Suprapubic skin (tissue), 4 donors: ENCODE results near the gene HAPLN2. TPM values are rescaled to one million over a fixed set of nuclear protein-coding genes. Genes with fewer than 3 reads are reported as not detected.

Experiments used
- DNase-seq, 2 donors: peaks; one replicate each; pipeline ENCODE4 v3.0.0-alpha.2; 2019; ENCODE audit warnings: low spot score in 2 of 2
- H3K27ac ChIP-seq: fragments of 200-600 bp; sonication (generic); one replicate; pipeline ENCODE4 v1.5.1; 2019
- H3K27me3 ChIP-seq: fragments of 200-600 bp; sonication (generic); one replicate; pipeline ENCODE4 v1.5.1; 2019
- H3K36me3 ChIP-seq: fragments of 200-600 bp; sonication (generic); one replicate; pipeline ENCODE4 v1.5.1; 2019
- H3K4me1 ChIP-seq: fragments of 200-600 bp; sonication (generic); one replicate; pipeline ENCODE4 v1.5.1; 2019
- H3K4me3 ChIP-seq: fragments of 200-600 bp; sonication (generic); one replicate; pipeline ENCODE4 v1.5.1; 2019; ENCODE audit warnings: mild to moderate bottlenecking
- H3K9me3 ChIP-seq: fragments of 200-600 bp; sonication (generic); one replicate; pipeline ENCODE4 v1.5.1; 2019
- EP300 ChIP-seq: sonication (generic); formaldehyde crosslinking; IDR thresholded peaks from one replicate; pipeline ENCODE4 v1.6.1; 2017; ENCODE audit warnings: antibody characterized with exemption
- POLR2A ChIP-seq, 2 donors: fragments of 450-650 bp; IDR thresholded peaks; one replicate each; pipeline ENCODE4 v1.6.1; 2017; ENCODE audit warnings: antibody characterized with exemption in 2 of 2, mild to moderate bottlenecking in 2 of 2, moderate library complexity in 2 of 2
- POLR2AphosphoS5 ChIP-seq, 3 donors: sonication (generic); formaldehyde crosslinking; IDR thresholded peaks; one replicate each; pipeline ENCODE4 v1.6.1; 2017; ENCODE audit warnings: antibody characterized with exemption in 3 of 3
- WGBS: methylation state at CpG from one replicate; pipeline ENCODE4 v1.1.5; 2018; 5-methylcytosine and 5-hydroxymethylcytosine counted together
- total RNA-seq, 4 donors: library from RNA; depleted of rRNA; stranded (reverse); fragments of >200 nt; gene quantifications; one replicate each; pipeline ENCODE4 v1.1.0, GENCODE V29; 2016
- TF ChIP-seq, protein P1 (sequence below), 2 donors: fragments of 200-600 bp in 1 of 2; fragments of 450-650 bp in 1 of 2; sonication (generic) in 1 of 2; IDR thresholded peaks; one replicate each; pipeline ENCODE4 v1.5.1; 2016 to 2019; ENCODE audit warnings: antibody characterized with exemption in 2 of 2, mild to moderate bottlenecking in 1 of 2, moderate library complexity in 1 of 2

The HAPLN2 gene
- total RNA-seq, 4 donors from 2014 or later: 1.0 to 2.9 TPM; not detected in 2

DNA sequence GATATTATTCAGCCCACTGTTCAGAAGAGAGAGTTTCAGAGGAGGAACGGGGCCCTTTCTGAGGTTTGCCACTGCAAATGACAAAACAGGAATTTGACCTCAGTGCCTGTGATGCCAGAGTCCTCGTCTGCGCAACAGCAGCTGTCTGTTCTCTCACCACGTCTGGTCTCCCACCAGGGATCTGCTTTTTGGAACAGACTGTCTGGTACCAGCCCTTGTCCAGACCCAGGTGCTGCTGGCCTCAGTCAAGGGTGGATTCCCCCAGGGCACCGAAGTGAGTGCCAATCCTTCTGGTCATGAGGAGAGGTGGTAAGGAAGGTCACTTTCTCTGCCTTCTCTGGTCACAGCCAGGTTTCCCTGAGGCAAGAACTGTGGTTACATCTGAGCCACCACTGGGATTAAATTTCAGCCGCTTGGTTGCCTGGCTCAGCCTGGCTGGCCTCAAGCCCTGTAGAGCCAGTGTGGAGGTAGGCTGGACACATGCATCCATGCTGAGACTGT, 20.4 kb downstream of the HAPLN2 start:
- H3K36me3 ChIP-seq: no peaks in the 10 kb centered on the region
- peaks cover 15% of the 10 kb centered on the region for H3K4me1 ChIP-seq
- DNase-seq: no peak
- no peaks in the 10 kb centered on the region for H3K9me3 ChIP-seq
- H3K27ac ChIP-seq: no peak overlapping the region
- no peak overlapping the region for H3K4me3 ChIP-seq
- H3K27me3 ChIP-seq: peaks cover 97% of the 10 kb centered on the region
- WGBS: 62% methylated on average over 4 of the region's 6 CpGs
- no peak for TF ChIP-seq POLR2A (IDR thresholded peaks at IDR 0.05)
- no peak for TF ChIP-seq EP300
- TF ChIP-seq, protein P1, sequence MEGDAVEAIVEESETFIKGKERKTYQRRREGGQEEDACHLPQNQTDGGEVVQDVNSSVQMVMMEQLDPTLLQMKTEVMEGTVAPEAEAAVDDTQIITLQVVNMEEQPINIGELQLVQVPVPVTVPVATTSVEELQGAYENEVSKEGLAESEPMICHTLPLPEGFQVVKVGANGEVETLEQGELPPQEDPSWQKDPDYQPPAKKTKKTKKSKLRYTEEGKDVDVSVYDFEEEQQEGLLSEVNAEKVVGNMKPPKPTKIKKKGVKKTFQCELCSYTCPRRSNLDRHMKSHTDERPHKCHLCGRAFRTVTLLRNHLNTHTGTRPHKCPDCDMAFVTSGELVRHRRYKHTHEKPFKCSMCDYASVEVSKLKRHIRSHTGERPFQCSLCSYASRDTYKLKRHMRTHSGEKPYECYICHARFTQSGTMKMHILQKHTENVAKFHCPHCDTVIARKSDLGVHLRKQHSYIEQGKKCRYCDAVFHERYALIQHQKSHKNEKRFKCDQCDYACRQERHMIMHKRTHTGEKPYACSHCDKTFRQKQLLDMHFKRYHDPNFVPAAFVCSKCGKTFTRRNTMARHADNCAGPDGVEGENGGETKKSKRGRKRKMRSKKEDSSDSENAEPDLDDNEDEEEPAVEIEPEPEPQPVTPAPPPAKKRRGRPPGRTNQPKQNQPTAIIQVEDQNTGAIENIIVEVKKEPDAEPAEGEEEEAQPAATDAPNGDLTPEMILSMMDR (IDR thresholded peaks at IDR 0.05): no peak
- TF ChIP-seq POLR2AphosphoS5 (IDR thresholded peaks at IDR 0.05): no peak

DNA sequence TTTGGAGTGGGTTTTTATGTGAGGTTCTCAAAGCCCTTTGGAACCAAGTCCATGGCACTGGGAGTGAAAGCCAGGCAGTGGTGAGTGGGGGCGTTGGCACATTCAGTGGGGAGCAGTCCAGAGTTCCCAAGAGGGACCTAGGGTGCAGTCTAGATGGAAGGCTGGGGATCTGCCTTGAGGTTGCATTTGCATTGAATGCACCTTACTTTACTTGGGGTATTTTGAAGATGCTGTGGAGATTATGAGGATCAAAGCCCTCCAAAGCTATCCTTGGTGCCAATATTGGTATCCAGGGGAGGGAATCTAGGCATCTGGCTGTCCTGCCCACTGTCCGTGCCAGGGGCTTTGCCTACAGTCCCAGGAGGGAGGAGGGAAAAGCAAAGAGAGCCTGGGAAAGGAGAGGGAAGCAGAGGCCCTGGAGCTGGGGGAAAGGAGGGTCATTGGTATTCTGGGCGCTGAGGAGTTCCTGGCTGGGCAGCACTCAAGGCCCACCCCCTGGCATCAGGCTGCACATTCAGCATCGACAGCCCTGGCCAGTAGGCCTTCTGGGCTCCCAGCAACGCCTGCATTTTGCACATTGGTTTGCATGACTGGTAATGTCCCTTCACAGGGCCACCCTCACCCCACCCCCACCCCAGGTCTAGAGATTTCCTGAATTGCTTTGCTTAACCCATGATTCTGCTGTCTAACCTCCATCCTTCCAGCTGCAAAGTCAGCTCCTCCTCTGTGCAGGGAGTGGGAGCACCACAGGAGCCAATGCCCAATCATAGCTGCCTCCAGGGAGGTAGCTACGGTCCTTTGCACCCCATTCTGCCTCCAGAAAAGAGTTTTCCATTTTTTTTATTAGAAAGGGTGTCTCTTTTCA, 21.9 kb downstream of the HAPLN2 start:
- TF ChIP-seq POLR2AphosphoS5 (IDR thresholded peaks at IDR 0.05) (no peak), EP300 (no peak)
- Histone ChIP-seq H3K9me3 (no peaks in the 10 kb centered on the region), H3K27ac (no peak overlapping the region), H3K27me3 (peaks cover 99% of the 10 kb centered on the region), H3K4me1 (peaks cover 15% of the 10 kb centered on the region), H3K4me3 (peak overlapping the region; percentile 46), H3K36me3 (no peaks in the 10 kb centered on the region)
- 34% methylated on average over 6 of the region's 6 CpGs for WGBS
- no peak for DNase-seq

DNA sequence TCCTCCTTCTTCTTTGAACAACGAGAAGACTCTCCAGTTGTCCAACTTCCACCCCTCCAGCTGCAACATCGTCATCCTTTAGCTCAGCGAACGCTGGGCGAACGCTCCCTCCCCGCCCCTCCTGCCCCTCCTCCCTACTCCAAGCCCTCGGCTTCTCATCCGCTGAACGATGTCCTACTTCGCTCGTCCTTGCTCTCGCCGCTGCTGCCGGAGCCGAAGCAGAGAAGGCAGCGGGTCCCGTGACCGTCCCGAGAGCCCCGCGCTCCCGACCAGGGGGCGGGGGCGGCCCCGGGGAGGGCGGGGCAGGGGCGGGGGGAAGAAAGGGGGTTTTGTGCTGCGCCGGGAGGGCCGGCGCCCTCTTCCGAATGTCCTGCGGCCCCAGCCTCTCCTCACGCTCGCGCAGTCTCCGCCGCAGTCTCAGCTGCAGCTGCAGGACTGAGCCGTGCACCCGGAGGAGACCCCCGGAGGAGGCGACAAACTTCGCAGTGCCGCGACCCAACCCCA, 22.6 kb downstream of the HAPLN2 start, which contains the start of gene BCAN:
Gene BCAN, plus strand, starts transcription at position 357 of the 504 bp plus-strand sequence. CDS start 3,938 bp downstream, outside the sequence.
- DNase-seq: no peak
- H3K36me3 ChIP-seq: no peaks in the 10 kb centered on the region
- TF ChIP-seq POLR2AphosphoS5 (IDR thresholded peaks at IDR 0.05): no peak
- no peak for TF ChIP-seq POLR2A (IDR thresholded peaks at IDR 0.05)
- TF ChIP-seq EP300: no peak
- TF ChIP-seq, protein P1 (IDR thresholded peaks at IDR 0.05): no peak
- H3K4me3 ChIP-seq: peak within 1 kb of the TSS; percentile 46
- peaks cover 15% of the 10 kb centered on the region for H3K4me1 ChIP-seq
- H3K9me3 ChIP-seq: no peaks in the 10 kb centered on the region
- no peak within 1 kb of the TSS for H3K27ac ChIP-seq
- H3K27me3 ChIP-seq: peaks cover 100% of the 10 kb centered on the region
- under 1% methylated on average over 25 of the region's 46 CpGs for WGBS

DNA sequence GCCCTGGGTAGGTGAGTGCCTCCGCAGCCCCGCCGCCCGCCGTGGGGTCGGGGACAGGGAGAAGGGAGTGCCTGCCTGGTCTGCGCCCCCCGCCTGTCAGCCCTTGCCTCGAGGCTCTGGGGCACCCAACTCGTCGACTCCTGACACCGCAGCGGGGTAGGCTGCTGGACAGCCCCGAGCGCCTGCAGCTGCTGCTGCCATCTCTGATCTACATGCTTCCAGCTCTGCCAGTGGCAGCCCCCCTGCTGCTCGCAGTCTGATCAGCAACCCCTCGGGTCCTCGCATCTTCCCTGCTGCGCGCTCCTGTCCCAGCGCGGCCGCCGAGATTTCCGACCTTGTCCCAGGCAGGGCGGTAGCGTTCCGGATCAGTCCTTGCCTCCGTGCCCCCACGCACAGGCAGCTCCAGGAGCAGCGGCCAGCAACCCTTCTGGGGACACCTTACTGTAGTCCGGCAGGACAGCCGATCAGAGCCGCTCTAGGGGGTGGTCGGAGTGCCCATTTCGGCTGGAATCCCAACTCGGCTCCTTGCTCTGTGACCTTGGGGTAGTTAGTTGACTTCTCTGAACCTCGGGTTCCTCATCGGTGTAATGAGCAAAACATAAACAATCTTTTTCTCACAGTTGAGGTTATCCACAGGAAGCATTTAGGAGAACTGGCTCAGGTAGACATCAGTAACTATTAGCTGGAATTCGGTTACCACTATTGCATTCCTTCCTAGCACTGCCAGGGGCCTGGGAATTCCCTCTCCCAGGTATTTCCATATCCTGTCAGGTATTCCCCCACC, 23.2 kb downstream of the HAPLN2 start:
- Histone ChIP-seq H3K9me3 (no peaks in the 10 kb centered on the region), H3K4me3 (peak overlapping the region; percentile 46), H3K36me3 (no peaks in the 10 kb centered on the region), H3K27ac (no peak overlapping the region), H3K4me1 (peaks cover 15% of the 10 kb centered on the region), H3K27me3 (peaks cover 100% of the 10 kb centered on the region)
- no peak for DNase-seq
- TF ChIP-seq, protein P1 (IDR thresholded peaks at IDR 0.05): no peak
- TF ChIP-seq EP300: no peak
- no peak for TF ChIP-seq POLR2A (IDR thresholded peaks at IDR 0.05)
- no peak for TF ChIP-seq POLR2AphosphoS5 (IDR thresholded peaks at IDR 0.05)
- 19% methylated on average over 18 of the region's 40 CpGs for WGBS

DNA sequence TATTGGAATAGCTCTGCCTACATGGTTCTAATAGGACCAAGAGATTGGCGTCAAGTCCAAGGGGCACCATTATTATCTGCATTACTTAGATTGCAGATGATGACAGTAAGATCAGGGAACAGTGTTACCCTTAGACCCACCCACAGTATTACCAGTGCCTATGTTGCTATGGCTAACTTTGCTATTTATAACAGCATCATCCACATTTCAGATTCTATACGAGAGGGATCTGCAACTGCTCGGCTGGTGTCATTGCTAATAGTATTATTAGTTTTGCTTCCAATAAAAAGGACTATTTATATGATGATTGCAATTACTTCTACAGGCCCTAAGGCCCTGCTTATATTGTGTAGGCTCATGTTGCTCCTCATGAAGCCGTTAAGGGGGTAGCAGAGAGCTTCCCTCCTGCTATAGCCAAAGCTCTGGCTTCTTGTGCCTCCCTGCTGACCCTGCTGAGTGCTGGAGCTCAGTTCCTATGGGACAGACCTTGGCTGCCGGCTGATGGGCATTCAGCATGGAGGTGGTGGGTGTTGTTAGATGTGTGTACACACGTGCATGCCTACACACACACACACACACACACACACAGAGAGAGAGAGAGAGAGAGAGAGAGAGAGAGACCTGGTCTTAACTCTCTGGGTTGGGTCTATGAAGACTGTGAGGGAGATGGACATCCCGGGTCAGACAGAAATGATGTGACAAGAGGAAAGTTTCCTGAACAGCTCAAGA, 24.0 kb downstream of the HAPLN2 start:
- Histone ChIP-seq H3K27ac (no peak overlapping the region), H3K36me3 (no peaks in the 10 kb centered on the region), H3K9me3 (no peaks in the 10 kb centered on the region), H3K27me3 (peaks cover 100% of the 10 kb centered on the region), H3K4me1 (peaks cover 15% of the 10 kb centered on the region), H3K4me3 (no peak overlapping the region)
- DNase-seq: no peak
- TF ChIP-seq, protein P1 (IDR thresholded peaks at IDR 0.05): no peak
- TF ChIP-seq EP300 (no peak), POLR2AphosphoS5 (IDR thresholded peaks at IDR 0.05) (no peak), POLR2A (IDR thresholded peaks at IDR 0.05) (no peak)
- 73% methylated on average over 6 of the region's 7 CpGs for WGBS
